Kidney (tissue), 14 donors: ENCODE measurements around the gene GAB2. TPM values are rescaled to one million over a fixed set of nuclear protein-coding genes. Genes with fewer than 3 reads are reported as not detected.
A peak's percentile ranks its signal among the peaks of the same experiment; 100 is the strongest.

Source experiments
- DNase-seq, 5 donors: peaks; one replicate each; pipeline ENCODE4 v3.0.0-alpha.2; 2013 to 2020
- FAIRE-seq: peaks from 2 replicates; lab custom pipeline; 2012; peaks lifted over from hg19 to GRCh38; lab: Jason Lieb, UNC
- H3K27ac ChIP-seq, 2 donors: one replicate each; pipeline ENCODE4 v1.7.0; 2013; ENCODE audit warnings: low read depth in 2 of 2, low read length in 2 of 2, inconsistent platforms in 1 of 2
- H3K27me3 ChIP-seq: one replicate; pipeline ENCODE4 v1.7.1; 2013; ENCODE audit warnings: low read length, inconsistent platforms; ENCODE audit not compliant: control insufficient read depth, insufficient read depth
- H3K36me3 ChIP-seq, 3 donors: one replicate each; pipeline versions ENCODE4 v1.7.0 to v1.7.1; 2013; ENCODE audit warnings: low read length in 3 of 3, control low read depth in 1 of 3, inconsistent platforms in 1 of 3; ENCODE audit not compliant: insufficient read depth in 3 of 3, control insufficient read depth in 2 of 3
- H3K4me1 ChIP-seq, 3 donors: one replicate each; pipeline versions ENCODE4 v1.7.0 to v1.7.1; 2013; ENCODE audit warnings: low read length in 3 of 3, inconsistent platforms in 1 of 3, low read depth in 1 of 3; ENCODE audit not compliant: control insufficient read depth in 2 of 3, insufficient read depth in 2 of 3
- H3K4me3 ChIP-seq, 3 donors: one replicate each; pipeline versions ENCODE4 v1.7.0 to v1.8.1; 2013; ENCODE audit warnings: low read length in 3 of 3, control low read depth in 1 of 3, inconsistent platforms in 1 of 3
- H3K9ac ChIP-seq, 3 donors: one replicate each; pipeline versions ENCODE4 v1.7.0 to v1.7.1; 2013; ENCODE audit warnings: low read length in 3 of 3, control low read depth in 1 of 3, inconsistent platforms in 1 of 3
- H3K9me3 ChIP-seq, 3 donors: one replicate each; pipeline versions ENCODE4 v1.7.0 to v1.7.1; 2013; ENCODE audit warnings: low read length in 3 of 3, control low read depth in 1 of 3, inconsistent platforms in 1 of 3; ENCODE audit not compliant: control insufficient read depth in 2 of 3, insufficient read depth in 1 of 3
- intact Hi-C: fragments of 100-400 bp; cut with DNase I; formaldehyde crosslinking; loops from one replicate; pipeline ENCODE4 v1.11.1; 2022
- polyA plus RNA-seq: library from polyadenylated mRNA; stranded (reverse); fragments of 350-450 nt; fragmentation: Illumina TruSeq; extraction: RNeasy Lipid Tissue Mini Kit (QIAGEN cat#74804); gene quantifications from one replicate; pipeline ENCODE4 v1.2.3, GENCODE V29; 2014; ENCODE audit warnings: low read depth, low replicate concordance; ENCODE audit not compliant: insufficient read depth
- total RNA-seq: library from RNA; stranded (reverse); fragmentation: NEBNext Ultra II Directional; extraction: Animal tissue kit (Norgen Biotek cat#: 25700); gene quantifications from one replicate; pipeline ENCODE4 v1.2.1, GENCODE V29; 2021
- TF ChIP-seq, protein P1 (sequence below): IDR thresholded peaks from 3 replicates; pipeline ENCODE4 v1.5.1; 2012; ENCODE audit warnings: mild to moderate bottlenecking, moderate library complexity, borderline replicate concordance; ENCODE audit not compliant: insufficient read depth; ENCODE audit errors: extremely low read depth
- donor health status: control.
- donor health status: control.
- donor health status: control.
- donor health status: control.
- donor health status: control.
- donor health status: DM: yes; HTN: yes; CAD: no.
- donor health status: Normal renal cell carcinoma (clear cell type).

Gene GAB2
- total and polyA plus RNA-seq, 2 donors from 2014 or later: 3.3 to 23.6 TPM

- no peaks in the 10 kb centered on the region for H3K36me3 ChIP-seq
- DNase-seq: no peak
- no peaks in the 10 kb centered on the region for H3K27me3 ChIP-seq
- H3K9ac ChIP-seq: no peak overlapping the region
- peaks cover 0 to 18% (median 11%) of the 10 kb centered on the region in 3 donors for H3K4me1 ChIP-seq
- H3K27ac ChIP-seq: peak overlapping the region in 1 of 2 donors; percentile 3
- FAIRE-seq: no peak
- intact Hi-C loops: no loop called here
- H3K9me3 ChIP-seq: no peaks in the 10 kb centered on the region
- no peak overlapping the region for H3K4me3 ChIP-seq
- TF ChIP-seq, protein P1, sequence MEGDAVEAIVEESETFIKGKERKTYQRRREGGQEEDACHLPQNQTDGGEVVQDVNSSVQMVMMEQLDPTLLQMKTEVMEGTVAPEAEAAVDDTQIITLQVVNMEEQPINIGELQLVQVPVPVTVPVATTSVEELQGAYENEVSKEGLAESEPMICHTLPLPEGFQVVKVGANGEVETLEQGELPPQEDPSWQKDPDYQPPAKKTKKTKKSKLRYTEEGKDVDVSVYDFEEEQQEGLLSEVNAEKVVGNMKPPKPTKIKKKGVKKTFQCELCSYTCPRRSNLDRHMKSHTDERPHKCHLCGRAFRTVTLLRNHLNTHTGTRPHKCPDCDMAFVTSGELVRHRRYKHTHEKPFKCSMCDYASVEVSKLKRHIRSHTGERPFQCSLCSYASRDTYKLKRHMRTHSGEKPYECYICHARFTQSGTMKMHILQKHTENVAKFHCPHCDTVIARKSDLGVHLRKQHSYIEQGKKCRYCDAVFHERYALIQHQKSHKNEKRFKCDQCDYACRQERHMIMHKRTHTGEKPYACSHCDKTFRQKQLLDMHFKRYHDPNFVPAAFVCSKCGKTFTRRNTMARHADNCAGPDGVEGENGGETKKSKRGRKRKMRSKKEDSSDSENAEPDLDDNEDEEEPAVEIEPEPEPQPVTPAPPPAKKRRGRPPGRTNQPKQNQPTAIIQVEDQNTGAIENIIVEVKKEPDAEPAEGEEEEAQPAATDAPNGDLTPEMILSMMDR: no peak
Observed at GRCh38 chr11:78313898-78314297, 103.7 kb downstream of the GAB2 start.

- H3K27ac ChIP-seq: no peak overlapping the region
- H3K9me3 ChIP-seq: no peaks in the 10 kb centered on the region
- intact Hi-C loops: no loop called here
- TF ChIP-seq, protein P1: no peak
- no peak overlapping the region for H3K4me3 ChIP-seq
- DNase-seq: no peak
- H3K27me3 ChIP-seq: no peaks in the 10 kb centered on the region
- no peak overlapping the region for H3K9ac ChIP-seq
- H3K36me3 ChIP-seq: no peaks in the 10 kb centered on the region
- H3K4me1 ChIP-seq: peaks cover 0 to 13% (median 11%) of the 10 kb centered on the region in 3 donors
- no peak for FAIRE-seq
Observed at GRCh38 chr11:78313181-78313795, 104.3 kb downstream of the GAB2 start.

DNA sequence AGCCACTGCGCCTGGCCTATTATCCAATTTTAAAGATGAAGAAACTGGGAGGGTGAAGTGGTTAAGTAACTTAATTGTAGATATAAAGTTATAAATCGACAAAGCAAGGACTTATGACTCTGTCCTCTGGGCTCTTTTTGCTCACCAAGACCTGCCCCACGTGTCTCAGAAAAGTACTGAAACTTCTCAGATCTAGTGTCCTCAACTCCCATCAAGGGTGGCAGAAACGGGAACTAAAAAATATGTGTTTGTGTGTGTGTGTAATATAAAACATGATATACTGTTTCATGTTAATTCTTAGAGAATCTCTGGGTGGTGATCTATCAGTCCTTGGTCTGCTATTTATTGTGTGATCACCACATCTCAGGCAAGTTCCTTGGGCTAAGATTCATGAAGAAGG, 104.9 kb downstream of the GAB2 start:
- intact Hi-C loops: no loop called here
- Histone ChIP-seq H3K9me3 (no peaks in the 10 kb centered on the region), H3K4me3 (no peak overlapping the region), H3K36me3 (no peaks in the 10 kb centered on the region), H3K9ac (no peak overlapping the region), H3K4me1 (peaks cover 0 to 13% (median 11%) of the 10 kb centered on the region in 3 donors), H3K27ac (no peak overlapping the region), H3K27me3 (no peaks in the 10 kb centered on the region)
- DNase-seq (no peak), FAIRE-seq (no peak)
- TF ChIP-seq, protein P1: no peak
